Measurements from ENCODE around the gene HMGCL.

Gene HMGCL

DNA sequence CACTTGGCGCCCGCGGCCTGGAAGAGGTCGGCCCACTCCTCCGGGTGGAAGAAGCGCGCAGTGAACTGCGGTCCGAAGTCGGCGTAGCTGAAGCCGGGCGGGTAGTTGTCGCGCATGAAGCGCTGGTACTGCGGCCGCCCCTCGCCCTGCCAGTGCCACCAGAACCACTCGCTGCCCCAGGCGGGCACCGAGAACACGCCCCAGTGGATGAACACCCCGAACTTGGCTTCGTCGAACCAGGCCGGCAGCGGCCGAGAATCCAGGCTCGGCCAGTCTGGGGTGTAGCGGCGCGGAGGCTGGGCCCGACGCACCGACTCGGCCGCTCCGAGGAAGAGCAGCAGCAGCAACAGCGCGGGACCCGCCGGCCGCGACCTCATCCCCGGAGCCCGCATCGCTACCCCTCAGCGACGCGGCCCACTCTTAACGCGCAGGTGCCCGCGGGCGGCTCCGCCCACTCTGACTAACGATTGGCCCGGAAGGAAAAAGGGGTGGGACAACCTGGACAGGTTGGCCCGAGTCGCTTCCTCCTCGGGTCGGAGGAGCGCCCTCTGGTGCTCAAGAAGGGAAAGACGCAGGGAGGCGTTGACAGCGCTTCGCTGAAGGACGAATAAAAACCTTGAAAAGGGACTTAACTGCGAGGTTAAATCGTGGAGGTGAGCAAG, 42.8 kb upstream of the HMGCL start, which contains the start of gene FUCA1 (continued):
- peak; percentile 44; the same call in 1 of the 2 replicates for TF ChIP-seq ZBTB8A (tag by site-specific recombination; IDR thresholded peaks at IDR 0.05)
- TF ChIP-seq ZBTB7A (tag by site-specific recombination; IDR thresholded peaks at IDR 0.05; ENCODE audit: low read depth): no peak
- no peak for TF ChIP-seq ZNF223 (tag by site-specific recombination; IDR thresholded peaks at IDR 0.05)
- TF ChIP-seq ZNF416 (tag by site-specific recombination; IDR thresholded peaks at IDR 0.05): no peak
- no peak for TF ChIP-seq ZNF324 (tag by site-specific recombination; IDR thresholded peaks at IDR 0.05)
- no peak for TF ChIP-seq ZNF155 (tag by site-specific recombination; IDR thresholded peaks at IDR 0.05)
- TF ChIP-seq, protein P1, sequence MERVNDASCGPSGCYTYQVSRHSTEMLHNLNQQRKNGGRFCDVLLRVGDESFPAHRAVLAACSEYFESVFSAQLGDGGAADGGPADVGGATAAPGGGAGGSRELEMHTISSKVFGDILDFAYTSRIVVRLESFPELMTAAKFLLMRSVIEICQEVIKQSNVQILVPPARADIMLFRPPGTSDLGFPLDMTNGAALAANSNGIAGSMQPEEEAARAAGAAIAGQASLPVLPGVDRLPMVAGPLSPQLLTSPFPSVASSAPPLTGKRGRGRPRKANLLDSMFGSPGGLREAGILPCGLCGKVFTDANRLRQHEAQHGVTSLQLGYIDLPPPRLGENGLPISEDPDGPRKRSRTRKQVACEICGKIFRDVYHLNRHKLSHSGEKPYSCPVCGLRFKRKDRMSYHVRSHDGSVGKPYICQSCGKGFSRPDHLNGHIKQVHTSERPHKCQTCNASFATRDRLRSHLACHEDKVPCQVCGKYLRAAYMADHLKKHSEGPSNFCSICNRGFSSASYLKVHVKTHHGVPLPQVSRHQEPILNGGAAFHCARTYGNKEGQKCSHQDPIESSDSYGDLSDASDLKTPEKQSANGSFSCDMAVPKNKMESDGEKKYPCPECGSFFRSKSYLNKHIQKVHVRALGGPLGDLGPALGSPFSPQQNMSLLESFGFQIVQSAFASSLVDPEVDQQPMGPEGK (tag by site-specific recombination; IDR thresholded peaks at IDR 0.05): peak; percentile 69
- peak; percentile 63; the same call in 1 of the 2 replicates for TF ChIP-seq PBX3 (CRISPR knock-in tag; IDR thresholded peaks at IDR 0.05)
- TF ChIP-seq HOXA7 (CRISPR knock-in tag; IDR thresholded peaks at IDR 0.05; ENCODE audit: borderline replicate concordance): no peak
- peak; percentile 76 for TF ChIP-seq ZEB2 (tag by site-specific recombination; IDR thresholded peaks at IDR 0.05)
- no peak for TF ChIP-seq ZNF366 (tag by site-specific recombination; conservative IDR thresholded peaks at IDR 0.05)
- no peak for TF ChIP-seq ZNF19 (tag by site-specific recombination; IDR thresholded peaks at IDR 0.05; ENCODE audit: low read depth)
- peak; percentile 40; the same call in 1 of the 2 replicates for TF ChIP-seq ZNF76 (tag by site-specific recombination; IDR thresholded peaks at IDR 0.05; ENCODE audit: borderline replicate concordance, low read depth)
- peak; percentile 73 for TF ChIP-seq ZXDB (tag by site-specific recombination; IDR thresholded peaks at IDR 0.05)
- TF ChIP-seq ZNF10 (tag by site-specific recombination; IDR thresholded peaks at IDR 0.05): no peak
- TF ChIP-seq ZBTB49 (tag by site-specific recombination; IDR thresholded peaks at IDR 0.05; ENCODE audit: low read depth): no peak
- no peak for TF ChIP-seq ZNF221 (tag by site-specific recombination; IDR thresholded peaks at IDR 0.05; ENCODE audit: borderline replicate concordance)
- TF ChIP-seq ATF2 (tag by site-specific recombination; IDR thresholded peaks at IDR 0.05; ENCODE audit: low read depth): no peak
- no peak for TF ChIP-seq KLF7 (tag by site-specific recombination; IDR thresholded peaks at IDR 0.05; ENCODE audit: borderline replicate concordance)
- TF ChIP-seq ZFP41 (tag by site-specific recombination; IDR thresholded peaks at IDR 0.05; ENCODE audit: borderline replicate concordance): no peak
- peak; percentile 27; the same call in 1 of the 2 replicates for TF ChIP-seq REPIN1 (tag by site-specific recombination; IDR thresholded peaks at IDR 0.05; ENCODE audit: low read depth)
- no peak for TF ChIP-seq ZNF184 (tag by site-specific recombination; IDR thresholded peaks at IDR 0.05)
- TF ChIP-seq ZNF140 (tag by site-specific recombination; IDR thresholded peaks at IDR 0.05): no peak
- no peak for TF ChIP-seq KLF1 (tag by site-specific recombination; IDR thresholded peaks at IDR 0.05)
- TF ChIP-seq ZNF146 (tag by site-specific recombination; IDR thresholded peaks at IDR 0.05): no peak; the same call in 1 of the 2 replicates
- TF ChIP-seq ZNF837 (tag by site-specific recombination; IDR thresholded peaks at IDR 0.05): no peak
- TF ChIP-seq YY2 (tag by site-specific recombination; IDR thresholded peaks at IDR 0.05): no peak
- TF ChIP-seq HOXC10 (CRISPR knock-in tag; IDR thresholded peaks at IDR 0.05): no peak
- TF ChIP-seq ZNF335 (tag by site-specific recombination; conservative IDR thresholded peaks at IDR 0.05): peak; percentile 90
- no peak for TF ChIP-seq ZNF549 (tag by site-specific recombination; IDR thresholded peaks at IDR 0.05)
- TF ChIP-seq ZBTB48 (tag by site-specific recombination; IDR thresholded peaks at IDR 0.05): no peak; the same call in 1 of the 2 replicates
- peak; percentile 22; the same call in 1 of the 2 replicates for TF ChIP-seq KLF10 (tag by site-specific recombination; IDR thresholded peaks at IDR 0.05)
- TF ChIP-seq ZNF214 (tag by site-specific recombination; IDR thresholded peaks at IDR 0.05; ENCODE audit: borderline replicate concordance): no peak
- TF ChIP-seq ZNF23 (tag by site-specific recombination; IDR thresholded peaks at IDR 0.05; ENCODE audit: borderline replicate concordance): no peak
- TF ChIP-seq ZFP3 (tag by site-specific recombination; IDR thresholded peaks at IDR 0.05; ENCODE audit: low read depth): no peak

Measured in HEK293 (cell line).